ENCODE data around the gene FAM47E. TPM values are rescaled to one million over a fixed set of nuclear protein-coding genes. Genes with fewer than 3 reads are reported as not detected.
"Not testable (repeated sequence)": the region's sequence is repeated elsewhere in the genome, so short reads cannot be mapped to it uniquely, and the experiment has no call there.

FAM47E gene
- total RNA-seq, 1 donor from 2014 or later: 3.8 TPM

DNA sequence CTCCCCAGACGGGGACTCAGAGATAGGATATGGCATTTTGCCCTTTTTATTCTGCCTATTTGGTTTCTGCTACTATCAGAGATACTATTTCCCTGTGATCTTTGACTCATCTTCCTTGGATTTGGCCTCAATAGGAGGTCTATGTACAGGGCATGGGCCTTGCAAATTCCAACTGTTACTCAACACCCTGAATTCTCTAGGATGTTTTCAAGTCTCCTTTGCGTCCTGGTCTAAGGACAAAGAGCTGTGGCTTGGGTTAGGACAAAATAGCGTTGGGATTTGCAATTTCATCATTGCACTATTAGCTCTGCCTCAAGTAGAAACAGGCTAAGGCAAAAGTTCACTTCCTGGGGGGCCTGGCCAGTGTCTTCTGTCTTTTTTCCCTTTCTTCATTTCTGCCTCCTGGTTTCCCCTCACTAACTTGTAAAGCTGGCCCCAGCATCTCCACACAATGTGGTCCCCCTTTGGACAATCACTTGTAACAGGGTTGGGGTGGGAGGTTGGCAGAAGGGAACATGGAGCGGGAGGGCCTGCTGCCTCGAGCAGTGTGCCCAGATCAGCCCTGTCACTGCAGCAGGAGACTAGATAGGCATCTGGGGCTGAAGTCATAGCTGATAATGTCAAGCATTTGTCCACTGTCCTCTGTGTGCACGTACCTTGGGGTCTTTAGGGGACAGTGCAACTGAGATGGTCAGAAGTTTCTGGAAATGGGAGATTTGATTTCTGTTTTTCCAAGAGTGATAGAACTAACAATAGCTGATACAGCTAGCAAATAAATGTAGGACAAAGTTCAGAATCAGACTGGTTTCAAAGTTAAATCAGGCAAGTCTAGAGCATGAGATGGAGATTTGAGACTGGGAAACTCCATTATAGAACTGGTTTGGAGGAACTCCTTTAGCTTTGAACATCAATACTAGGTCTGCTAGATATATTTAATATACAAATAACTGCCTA lies 29.2 kb downstream of the FAM47E start:
- Mint-ChIP-seq H3K4me1 (ENCODE audit: unreplicated experiment) (no peaks in the 10 kb centered on the region), H3K4me3 (no peak overlapping the region), H3K9me3 (peaks cover 4% of the 10 kb centered on the region), H3K36me3 (no peaks in the 10 kb centered on the region), H3K27ac (no peak overlapping the region), H3K27me3 (no peaks in the 10 kb centered on the region)
- no peak for DNase-seq (ENCODE audit: extremely low spot score, unreplicated experiment)
- TF ChIP-seq, protein P1, sequence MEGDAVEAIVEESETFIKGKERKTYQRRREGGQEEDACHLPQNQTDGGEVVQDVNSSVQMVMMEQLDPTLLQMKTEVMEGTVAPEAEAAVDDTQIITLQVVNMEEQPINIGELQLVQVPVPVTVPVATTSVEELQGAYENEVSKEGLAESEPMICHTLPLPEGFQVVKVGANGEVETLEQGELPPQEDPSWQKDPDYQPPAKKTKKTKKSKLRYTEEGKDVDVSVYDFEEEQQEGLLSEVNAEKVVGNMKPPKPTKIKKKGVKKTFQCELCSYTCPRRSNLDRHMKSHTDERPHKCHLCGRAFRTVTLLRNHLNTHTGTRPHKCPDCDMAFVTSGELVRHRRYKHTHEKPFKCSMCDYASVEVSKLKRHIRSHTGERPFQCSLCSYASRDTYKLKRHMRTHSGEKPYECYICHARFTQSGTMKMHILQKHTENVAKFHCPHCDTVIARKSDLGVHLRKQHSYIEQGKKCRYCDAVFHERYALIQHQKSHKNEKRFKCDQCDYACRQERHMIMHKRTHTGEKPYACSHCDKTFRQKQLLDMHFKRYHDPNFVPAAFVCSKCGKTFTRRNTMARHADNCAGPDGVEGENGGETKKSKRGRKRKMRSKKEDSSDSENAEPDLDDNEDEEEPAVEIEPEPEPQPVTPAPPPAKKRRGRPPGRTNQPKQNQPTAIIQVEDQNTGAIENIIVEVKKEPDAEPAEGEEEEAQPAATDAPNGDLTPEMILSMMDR (conservative IDR thresholded peaks at IDR 0.05): no peak

DNA sequence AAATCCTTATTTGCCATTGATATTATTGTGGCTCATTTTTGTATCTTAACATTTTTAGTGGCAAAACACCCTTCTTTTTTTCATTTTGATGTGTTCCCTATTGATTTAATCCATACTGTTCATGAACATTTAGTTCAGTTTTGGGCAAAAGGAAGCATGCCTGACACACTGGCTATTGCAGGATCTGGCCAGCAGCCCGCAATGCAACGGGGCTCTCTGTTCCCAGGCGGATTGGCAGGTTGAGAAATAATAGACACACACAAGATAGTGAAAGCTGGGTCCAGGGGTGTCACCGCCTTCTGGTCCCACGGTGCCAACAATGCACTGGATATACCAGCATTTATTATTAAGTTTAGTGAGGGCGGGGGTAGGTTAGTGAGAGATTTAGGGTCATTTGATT lies 30.1 kb downstream of the FAM47E start:
- not testable (repeated sequence) for H3K27me3 Mint-ChIP-seq; H3K27ac Mint-ChIP-seq; H3K9me3 Mint-ChIP-seq; DNase-seq (ENCODE audit: extremely low spot score, unreplicated experiment); H3K4me3 Mint-ChIP-seq; H3K4me1 Mint-ChIP-seq (ENCODE audit: unreplicated experiment); H3K36me3 Mint-ChIP-seq

GRCh38 chr4:76282941-76283689 lies 31.6 kb downstream of the FAM47E start:
- no peak for DNase-seq (ENCODE audit: extremely low spot score, unreplicated experiment)
- Mint-ChIP-seq H3K9me3 (no peaks in the 10 kb centered on the region), H3K27me3 (no peaks in the 10 kb centered on the region), H3K4me3 (no peak overlapping the region), H3K4me1 (ENCODE audit: unreplicated experiment) (no peaks in the 10 kb centered on the region), H3K36me3 (no peaks in the 10 kb centered on the region), H3K27ac (no peak overlapping the region)
- TF ChIP-seq, protein P1 (conservative IDR thresholded peaks at IDR 0.05): no peak

DNA sequence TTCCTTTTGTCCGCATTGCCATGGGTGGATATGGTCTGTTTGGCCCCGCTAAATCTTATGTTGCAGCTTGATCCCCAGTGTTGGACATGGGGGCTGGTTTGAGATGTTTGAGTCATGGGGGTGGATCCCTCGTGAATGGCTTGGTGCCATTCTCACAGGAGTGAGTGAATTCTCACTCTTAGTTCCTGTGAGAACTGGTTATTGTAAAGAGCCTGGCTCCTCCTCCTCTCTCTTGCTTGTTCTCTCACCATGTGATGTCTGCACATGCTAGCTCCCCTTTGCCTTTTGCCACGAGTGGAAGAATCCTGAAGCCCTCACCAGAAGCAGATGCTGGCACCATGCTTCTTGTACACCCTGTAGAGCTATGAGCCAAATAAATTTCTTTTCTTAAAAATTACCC lies 32.4 kb downstream of the FAM47E start:
- H3K27me3 Mint-ChIP-seq: no peaks in the 10 kb centered on the region
- DNase-seq (ENCODE audit: extremely low spot score, unreplicated experiment): no peak
- no peaks in the 10 kb centered on the region for H3K9me3 Mint-ChIP-seq
- no peak overlapping the region for H3K4me3 Mint-ChIP-seq
- H3K4me1 Mint-ChIP-seq (ENCODE audit: unreplicated experiment): no peaks in the 10 kb centered on the region
- H3K36me3 Mint-ChIP-seq: no peaks in the 10 kb centered on the region
- TF ChIP-seq, protein P1 (conservative IDR thresholded peaks at IDR 0.05): no peak
- no peak overlapping the region for H3K27ac Mint-ChIP-seq

- not testable (repeated sequence) for H3K27me3 Mint-ChIP-seq; H3K36me3 Mint-ChIP-seq; H3K27ac Mint-ChIP-seq; DNase-seq (ENCODE audit: extremely low spot score, unreplicated experiment); H3K4me1 Mint-ChIP-seq (ENCODE audit: unreplicated experiment); H3K4me3 Mint-ChIP-seq; H3K9me3 Mint-ChIP-seq
Measured at GRCh38 chr4:76287811-76288210, 36.3 kb downstream of the FAM47E start.

GRCh38 chr4:76292730-76293129 lies 41.2 kb downstream of the FAM47E start:
- no peak for DNase-seq (ENCODE audit: extremely low spot score, unreplicated experiment)
- Mint-ChIP-seq H3K9me3 (peaks cover 15% of the 10 kb centered on the region), H3K27me3 (no peaks in the 10 kb centered on the region), H3K4me1 (ENCODE audit: unreplicated experiment) (no peaks in the 10 kb centered on the region), H3K4me3 (no peak overlapping the region), H3K27ac (no peak overlapping the region), H3K36me3 (no peaks in the 10 kb centered on the region)
- TF ChIP-seq, protein P1 (conservative IDR thresholded peaks at IDR 0.05): no peak
